ENCODE results near the gene DRD2. TPM values are rescaled to one million over a fixed set of nuclear protein-coding genes. Genes with fewer than 3 reads are reported as not detected.

Gene DRD2
- total RNA-seq, 2 experiments from 2014 or later, result not detected

- no peaks in the 10 kb centered on the region for H3K4me1 Mint-ChIP-seq (ENCODE audit: low read depth)
- no peak overlapping the region for H3K27ac ChIP-seq (ENCODE audit: low read depth in 1 of 2, low read length in 2 of 2)
- no peak overlapping the region for H3K4me3 Mint-ChIP-seq
- ChIA-PET POLR2A (no interaction called here), CTCF (no interaction called here)
- no peaks in the 10 kb centered on the region for H3K36me3 Mint-ChIP-seq (ENCODE audit: low read depth)
- ATAC-seq (ENCODE audit: poor library complexity) (no peak), DNase-seq (no peak)
- H3K27ac Mint-ChIP-seq, result no peak overlapping the region
- no peak for TF ChIP-seq CTCF (IDR thresholded peaks at IDR 0.05)
- intact Hi-C loops (cut with DNase I, micrococcal nuclease), result no loop called here
- H3K36me3 ChIP-seq (ENCODE audit: insufficient read depth, low read length), result no peaks in the 10 kb centered on the region
- H3K27me3 ChIP-seq (ENCODE audit: control insufficient read depth in 1 of 2, insufficient read depth in 2 of 2, low read length in 2 of 2), result no peaks in the 10 kb centered on the region
- H3K9me3 Mint-ChIP-seq, result no peaks in the 10 kb centered on the region
- H3K4me3 ChIP-seq (ENCODE audit: low read length), result no peak overlapping the region
- H3K9me3 ChIP-seq (ENCODE audit: control insufficient read depth in 1 of 2, insufficient read depth in 1 of 2, low read length in 2 of 2), result no peaks in the 10 kb centered on the region
- no peaks in the 10 kb centered on the region for H3K4me1 ChIP-seq (ENCODE audit: insufficient read depth, low read length)
- H3K27me3 Mint-ChIP-seq, result peaks cover 43% of the 10 kb centered on the region
These were observed 34.4 kb downstream of the DRD2 start for GRCh38 chr11:113440816-113441215.

- Mint-ChIP-seq H3K27ac (no peak overlapping the region), H3K9me3 (no peaks in the 10 kb centered on the region), H3K27me3 (peaks cover 26% of the 10 kb centered on the region), H3K4me3 (no peak overlapping the region), H3K36me3 (ENCODE audit: low read depth) (no peaks in the 10 kb centered on the region), H3K4me1 (ENCODE audit: low read depth) (no peaks in the 10 kb centered on the region)
- TF ChIP-seq CTCF (IDR thresholded peaks at IDR 0.05), result no peak
- ChIA-PET POLR2A (no interaction called here), CTCF (no interaction called here)
- DNase-seq, result no peak
- no peaks in the 10 kb centered on the region for H3K4me1 ChIP-seq (ENCODE audit: insufficient read depth, low read length)
- no peaks in the 10 kb centered on the region for H3K9me3 ChIP-seq (ENCODE audit: control insufficient read depth in 1 of 2, insufficient read depth in 1 of 2, low read length in 2 of 2)
- no peak for ATAC-seq (ENCODE audit: poor library complexity)
- no peak overlapping the region for H3K4me3 ChIP-seq (ENCODE audit: low read length)
- intact Hi-C loops (cut with DNase I, micrococcal nuclease), result no loop called here
- H3K27ac ChIP-seq (ENCODE audit: low read depth in 1 of 2, low read length in 2 of 2), result no peak overlapping the region
- H3K36me3 ChIP-seq (ENCODE audit: insufficient read depth, low read length), result no peaks in the 10 kb centered on the region
- H3K27me3 ChIP-seq (ENCODE audit: control insufficient read depth in 1 of 2, insufficient read depth in 2 of 2, low read length in 2 of 2), result no peaks in the 10 kb centered on the region
These were observed 38.4 kb downstream of the DRD2 start for GRCh38 chr11:113436672-113437252.

- Histone ChIP-seq H3K27ac (ENCODE audit: low read depth in 1 of 2, low read length in 2 of 2) (no peak overlapping the region), H3K27me3 (ENCODE audit: control insufficient read depth in 1 of 2, insufficient read depth in 2 of 2, low read length in 2 of 2) (no peaks in the 10 kb centered on the region), H3K4me3 (ENCODE audit: low read length) (no peak overlapping the region), H3K9me3 (ENCODE audit: control insufficient read depth in 1 of 2, insufficient read depth in 1 of 2, low read length in 2 of 2) (no peaks in the 10 kb centered on the region), H3K4me1 (ENCODE audit: insufficient read depth, low read length) (no peaks in the 10 kb centered on the region), H3K36me3 (ENCODE audit: insufficient read depth, low read length) (no peaks in the 10 kb centered on the region)
- no peaks in the 10 kb centered on the region for H3K4me1 Mint-ChIP-seq (ENCODE audit: low read depth)
- ATAC-seq (ENCODE audit: poor library complexity) (no peak), DNase-seq (no peak)
- ChIA-PET POLR2A (no interaction called here), CTCF (no interaction called here)
- H3K27ac Mint-ChIP-seq, result no peak overlapping the region
- intact Hi-C loops (cut with DNase I, micrococcal nuclease), result no loop called here
- TF ChIP-seq CTCF (IDR thresholded peaks at IDR 0.05), result no peak
- peaks cover 16% of the 10 kb centered on the region for H3K27me3 Mint-ChIP-seq
- no peaks in the 10 kb centered on the region for H3K36me3 Mint-ChIP-seq (ENCODE audit: low read depth)
- no peak overlapping the region for H3K4me3 Mint-ChIP-seq
- no peaks in the 10 kb centered on the region for H3K9me3 Mint-ChIP-seq
These were observed 39.8 kb downstream of the DRD2 start for GRCh38 chr11:113435190-113435968.

Measured in CD4-positive, alpha-beta T cell (primary cell).